Retinal pigment epithelial cell (primary cell): Measurements from ENCODE around the gene TRIM5.
"Not testable (repeated sequence)": the region's sequence is repeated elsewhere in the genome, so short reads cannot be mapped to it uniquely, and the experiment has no call there.

Experiments
- DNase-seq: peaks from one replicate; pipeline ENCODE4 v3.0.0-alpha.2; 2010; ENCODE audit warnings: low read depth
- H3K4me3 ChIP-seq: 2 replicates; pipeline ENCODE4 v1.5.1; 2011; ENCODE audit warnings: mild to moderate bottlenecking, low read length, control low read depth, moderate library complexity
- TF ChIP-seq, protein P1 (sequence below): conservative IDR thresholded peaks from 2 replicates; pipeline ENCODE4 v1.5.1; 2011; ENCODE audit warnings: low read depth, low read length, control low read depth, inconsistent platforms

TRIM5 gene

DNA sequence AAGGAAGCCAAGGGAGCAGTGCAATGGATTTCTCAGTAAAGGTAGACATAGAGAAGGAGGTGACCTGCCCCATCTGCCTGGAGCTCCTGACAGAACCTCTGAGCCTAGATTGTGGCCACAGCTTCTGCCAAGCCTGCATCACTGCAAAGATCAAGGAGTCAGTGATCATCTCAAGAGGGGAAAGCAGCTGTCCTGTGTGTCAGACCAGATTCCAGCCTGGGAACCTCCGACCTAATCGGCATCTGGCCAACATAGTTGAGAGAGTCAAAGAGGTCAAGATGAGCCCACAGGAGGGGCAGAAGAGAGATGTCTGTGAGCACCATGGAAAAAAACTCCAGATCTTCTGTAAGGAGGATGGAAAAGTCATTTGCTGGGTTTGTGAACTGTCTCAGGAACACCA, 11.3 kb upstream of the TRIM5 start:
- no peak for DNase-seq
- H3K4me3 ChIP-seq, result no peak overlapping the region
- TF ChIP-seq, protein P1, sequence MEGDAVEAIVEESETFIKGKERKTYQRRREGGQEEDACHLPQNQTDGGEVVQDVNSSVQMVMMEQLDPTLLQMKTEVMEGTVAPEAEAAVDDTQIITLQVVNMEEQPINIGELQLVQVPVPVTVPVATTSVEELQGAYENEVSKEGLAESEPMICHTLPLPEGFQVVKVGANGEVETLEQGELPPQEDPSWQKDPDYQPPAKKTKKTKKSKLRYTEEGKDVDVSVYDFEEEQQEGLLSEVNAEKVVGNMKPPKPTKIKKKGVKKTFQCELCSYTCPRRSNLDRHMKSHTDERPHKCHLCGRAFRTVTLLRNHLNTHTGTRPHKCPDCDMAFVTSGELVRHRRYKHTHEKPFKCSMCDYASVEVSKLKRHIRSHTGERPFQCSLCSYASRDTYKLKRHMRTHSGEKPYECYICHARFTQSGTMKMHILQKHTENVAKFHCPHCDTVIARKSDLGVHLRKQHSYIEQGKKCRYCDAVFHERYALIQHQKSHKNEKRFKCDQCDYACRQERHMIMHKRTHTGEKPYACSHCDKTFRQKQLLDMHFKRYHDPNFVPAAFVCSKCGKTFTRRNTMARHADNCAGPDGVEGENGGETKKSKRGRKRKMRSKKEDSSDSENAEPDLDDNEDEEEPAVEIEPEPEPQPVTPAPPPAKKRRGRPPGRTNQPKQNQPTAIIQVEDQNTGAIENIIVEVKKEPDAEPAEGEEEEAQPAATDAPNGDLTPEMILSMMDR, result no peak

DNA sequence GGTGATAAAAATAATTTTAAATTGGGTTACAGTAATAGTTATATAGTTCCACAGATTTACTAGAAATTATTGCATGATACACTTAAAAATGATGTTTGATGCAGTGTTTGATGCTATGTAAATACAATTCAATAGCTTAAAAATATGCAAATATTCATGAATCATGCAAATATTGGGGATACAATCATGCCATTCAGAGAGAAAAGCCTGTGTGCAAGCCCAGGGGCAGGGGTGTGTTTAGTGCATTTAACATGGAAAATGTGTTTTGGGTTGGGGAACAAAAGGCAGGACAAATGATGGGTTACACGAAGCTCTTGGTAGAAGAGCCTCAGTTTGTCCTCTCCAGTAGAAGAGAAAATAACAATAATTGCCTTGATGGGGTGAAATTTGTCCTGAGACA, 10.7 kb upstream of the TRIM5 start:
- H3K4me3 ChIP-seq, result no peak overlapping the region
- TF ChIP-seq, protein P1, result no peak
- no peak for DNase-seq

DNA sequence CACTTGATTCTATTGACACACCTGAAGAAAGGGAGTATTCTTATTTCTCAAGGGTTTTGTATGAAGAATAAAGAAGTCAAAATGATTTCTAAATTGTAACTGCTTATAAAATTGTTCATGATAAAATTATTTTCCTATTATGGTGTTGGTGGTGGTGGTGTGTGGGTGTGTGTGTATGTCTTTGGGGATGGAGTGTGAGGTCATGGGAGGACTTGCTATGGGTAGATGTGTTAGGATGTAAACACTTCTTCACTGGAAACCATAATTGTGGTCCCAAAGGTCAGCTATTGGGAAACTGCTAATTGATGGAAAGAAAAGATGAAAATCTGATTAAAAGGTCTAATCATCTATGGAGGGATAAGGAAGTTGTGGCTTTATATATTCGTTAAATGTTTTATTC, 9.8 kb upstream of the TRIM5 start:
- TF ChIP-seq, protein P1, result no peak
- no peak overlapping the region for H3K4me3 ChIP-seq
- DNase-seq, result no peak

DNA sequence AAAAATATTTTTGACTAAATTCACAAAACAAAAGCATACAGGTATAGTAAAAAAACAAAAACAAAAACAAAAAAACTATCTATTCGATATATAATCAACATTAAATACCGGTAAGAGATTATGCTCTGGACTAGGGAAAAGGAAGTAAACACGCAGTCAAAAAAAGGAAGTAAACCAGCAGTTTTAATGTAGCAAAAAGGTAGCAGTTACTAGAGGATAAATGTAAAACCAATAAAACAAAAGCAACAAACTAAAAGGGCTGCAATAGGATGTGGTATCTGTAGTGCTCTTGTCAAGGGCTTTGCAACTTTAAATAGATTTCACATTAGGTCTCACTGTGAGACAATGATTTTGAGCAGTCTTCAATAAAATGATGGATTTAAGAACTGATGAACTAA, 7.1 kb upstream of the TRIM5 start:
- no peak for DNase-seq
- H3K4me3 ChIP-seq, result no peak overlapping the region
- TF ChIP-seq, protein P1, result no peak

DNA sequence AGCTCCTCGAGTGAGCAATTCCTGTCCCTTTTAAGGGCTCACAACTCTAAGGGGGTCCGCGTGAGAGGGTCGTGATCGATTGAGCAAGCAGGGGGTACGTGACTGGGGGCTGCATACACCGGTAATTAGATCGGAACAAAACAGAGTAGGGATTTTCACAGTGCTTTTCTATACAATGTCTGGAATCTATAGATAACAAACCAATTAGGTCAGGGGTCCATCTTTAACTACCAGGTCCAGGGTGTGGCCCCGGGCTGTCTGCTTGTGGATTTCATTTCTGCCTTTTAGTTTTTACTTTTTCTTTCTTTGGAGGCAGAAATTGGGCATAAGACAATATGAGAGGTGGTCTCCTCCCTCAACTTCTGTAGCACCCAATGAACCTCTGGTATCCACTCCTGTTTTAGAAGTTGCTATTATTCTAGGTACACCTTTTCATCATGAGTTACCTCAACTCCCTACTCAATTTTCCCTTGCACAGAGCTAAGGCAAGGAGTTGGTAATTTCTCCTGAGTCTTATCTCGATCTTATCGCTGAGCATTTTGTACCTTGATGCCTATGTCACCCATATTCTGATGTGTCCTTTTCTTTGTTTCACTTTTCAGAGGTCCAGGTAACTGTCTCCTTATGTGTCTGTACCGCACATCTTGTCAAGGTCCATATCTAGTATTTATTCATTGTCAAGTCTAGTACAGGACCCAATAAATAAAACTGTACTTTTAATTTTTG, 6.5 kb upstream of the TRIM5 start:
- not testable (repeated sequence) for DNase-seq
- peak overlapping the region; percentile 53 for H3K4me3 ChIP-seq

DNA sequence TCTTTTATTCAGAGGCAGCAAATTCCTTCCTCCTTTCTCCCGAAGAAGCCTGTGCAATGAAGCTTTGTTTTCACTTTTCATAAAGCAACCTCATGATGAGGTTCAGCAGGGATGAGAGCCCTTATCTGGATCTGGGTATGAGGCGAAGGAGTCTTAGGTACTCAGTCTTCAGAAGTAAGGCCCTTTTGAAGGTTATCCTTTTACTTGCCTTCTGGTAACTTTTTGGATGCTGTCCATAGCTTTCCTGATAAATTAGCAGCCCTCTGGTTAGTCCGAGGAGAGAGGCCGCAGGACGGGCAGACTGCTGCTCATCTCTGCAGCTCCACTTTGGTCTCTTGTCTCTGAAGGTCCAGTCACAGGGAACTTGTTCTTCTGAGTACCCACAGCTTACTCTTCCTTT, 5.9 kb upstream of the TRIM5 start:
- TF ChIP-seq, protein P1, result no peak
- H3K4me3 ChIP-seq, result peak overlapping the region; percentile 53
- DNase-seq, result no peak

DNA sequence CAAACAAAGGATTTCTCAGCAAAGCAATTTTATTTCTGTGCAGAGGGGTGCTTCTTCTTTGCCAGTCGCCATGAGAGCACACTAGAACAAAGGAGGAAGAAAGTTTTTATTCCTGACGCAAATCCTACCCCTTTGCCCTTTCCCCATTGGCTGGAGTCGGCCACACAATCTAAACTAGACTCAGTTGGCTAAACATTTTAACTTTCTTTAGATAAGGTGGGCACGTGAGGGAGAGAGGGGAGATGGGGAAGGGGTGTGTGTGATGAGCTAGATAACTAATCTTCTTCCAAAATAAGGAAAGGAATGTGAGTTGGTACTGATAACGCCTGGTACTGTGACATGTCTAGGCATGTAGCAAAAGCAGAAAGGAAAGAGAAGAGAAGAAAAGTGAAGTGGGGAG, 5.3 kb upstream of the TRIM5 start:
- TF ChIP-seq, protein P1, result no peak
- H3K4me3 ChIP-seq, result peak overlapping the region; percentile 53
- no peak for DNase-seq
